ENCODE results near the gene GSG1L.

GSG1L gene

GRCh38 chr16:27778926-27779570 is 284.5 kb downstream of the GSG1L start:
- TF ChIP-seq CTCF (IDR thresholded peaks at IDR 0.05; ENCODE audit: borderline replicate concordance, insufficient read depth, low read depth, low read length): no peak

DNA sequence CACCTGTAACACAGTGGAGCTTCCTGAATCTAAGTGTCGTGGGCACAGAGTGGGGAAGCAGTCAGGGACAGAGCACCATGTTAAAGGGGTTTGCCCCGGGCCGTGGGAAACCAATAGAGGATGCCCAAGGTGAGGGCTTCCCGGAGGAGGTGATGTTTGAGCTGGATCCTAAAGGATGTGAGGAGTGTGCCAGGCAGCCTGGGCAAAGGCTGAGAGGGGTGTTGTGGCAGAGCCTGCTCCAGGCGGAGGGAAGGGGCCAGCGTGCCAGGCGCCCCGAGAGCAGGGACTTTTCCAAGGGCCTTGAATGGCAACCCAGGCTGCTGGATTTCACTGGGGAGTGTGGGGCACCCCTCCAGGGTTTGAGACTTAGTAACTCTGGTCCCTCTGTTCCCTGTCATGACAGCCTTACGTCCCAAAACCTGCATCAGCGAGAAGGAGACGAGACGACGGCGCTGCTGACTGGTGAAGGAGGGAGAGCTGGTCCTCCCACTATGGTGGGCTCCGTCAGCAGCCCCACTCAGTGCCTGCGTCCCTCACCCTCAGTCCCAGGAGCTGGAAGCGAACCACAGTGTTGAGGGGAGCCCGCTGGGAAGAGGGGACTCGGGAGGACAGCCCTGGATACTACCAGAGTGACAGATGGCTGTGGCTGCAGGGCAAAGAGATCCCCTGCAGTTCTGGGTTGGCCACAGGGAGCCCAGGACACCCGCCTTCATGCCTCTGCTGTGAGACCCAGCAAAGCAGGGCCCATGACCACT is 285.2 kb downstream of the GSG1L start:
- H3K4me3 ChIP-seq (ENCODE audit: low read depth, low read length): no peak overlapping the region
- no peak for TF ChIP-seq CTCF (IDR thresholded peaks at IDR 0.05; ENCODE audit: borderline replicate concordance, insufficient read depth, low read depth, low read length)

More at GRCh38 chr16:27778926-27779570, 284.5 kb downstream of the GSG1L start:
- no peak overlapping the region for H3K4me3 ChIP-seq (ENCODE audit: low read depth, low read length)

DNA sequence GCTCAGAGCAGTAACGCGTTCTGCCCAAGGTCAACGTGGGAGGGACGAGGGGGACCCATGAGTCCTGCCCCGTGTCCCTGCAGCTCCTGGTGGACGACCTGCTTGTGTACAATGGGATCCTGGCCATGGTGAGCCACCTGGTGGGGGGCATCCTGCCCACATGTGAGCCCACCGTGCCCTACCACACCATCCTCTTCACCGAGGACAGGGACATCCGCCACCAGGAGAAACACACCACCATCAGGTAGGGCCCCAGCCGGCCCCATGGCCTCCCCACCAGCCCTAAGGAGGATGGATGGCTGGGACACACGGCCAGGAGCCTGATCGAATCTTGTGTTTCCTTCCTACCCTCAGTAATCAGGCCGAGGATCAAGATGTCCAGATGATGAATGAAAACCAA is 286.0 kb downstream of the GSG1L start:
- no peak for TF ChIP-seq CTCF (IDR thresholded peaks at IDR 0.05; ENCODE audit: borderline replicate concordance, insufficient read depth, low read depth, low read length)
- no peak overlapping the region for H3K4me3 ChIP-seq (ENCODE audit: low read depth, low read length)

GRCh38 chr16:27776556-27777225 is 286.8 kb downstream of the GSG1L start:
- no peak overlapping the region for H3K4me3 ChIP-seq (ENCODE audit: low read depth, low read length)
- TF ChIP-seq CTCF (IDR thresholded peaks at IDR 0.05; ENCODE audit: borderline replicate concordance, insufficient read depth, low read depth, low read length): no peak

- TF ChIP-seq CTCF (IDR thresholded peaks at IDR 0.05; ENCODE audit: borderline replicate concordance, insufficient read depth, low read depth, low read length): no peak
- H3K4me3 ChIP-seq (ENCODE audit: low read depth, low read length): no peak overlapping the region
These were observed 288.3 kb downstream of the GSG1L start for GRCh38 chr16:27775254-27775653.

DNA sequence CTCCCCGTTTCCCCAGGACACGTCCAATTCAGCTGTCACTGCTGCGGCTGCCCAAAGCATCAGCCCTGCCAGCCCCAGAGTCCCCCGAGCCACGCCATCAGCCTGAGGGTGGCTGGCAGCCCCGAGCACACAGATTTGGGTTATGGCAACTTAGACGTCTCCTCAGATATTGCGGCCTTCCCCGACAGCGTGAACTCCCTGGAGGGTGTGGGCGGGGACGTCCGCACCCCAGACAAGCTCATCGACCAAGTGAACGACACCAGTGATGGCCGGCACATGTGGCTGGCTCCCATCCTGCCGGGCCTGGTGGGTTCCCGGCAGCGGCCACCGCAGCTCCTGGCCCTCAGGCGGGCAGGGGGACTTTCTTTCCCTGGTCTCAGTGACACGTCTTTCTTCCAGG is 288.7 kb downstream of the GSG1L start:
- no peak for TF ChIP-seq CTCF (IDR thresholded peaks at IDR 0.05; ENCODE audit: borderline replicate concordance, insufficient read depth, low read depth, low read length)
- H3K4me3 ChIP-seq (ENCODE audit: low read depth, low read length): no peak overlapping the region
